DOHH2 (cell line): ENCODE results near the gene OR10G7.

Source experiments
- H3F3A ChIP-seq: fragments of 200-600 bp; sonication (generic), shearing (Covaris generic); 2 replicates; pipeline ENCODE4 v1.6.0; 2016; ENCODE audit warnings: antibody characterized with exemption, mild to moderate bottlenecking; ENCODE audit not compliant: control insufficient read depth, insufficient read depth
- H3K27ac ChIP-seq: fragments of 200-600 bp; sonication (generic); 2 replicates; pipeline ENCODE4 v1.5.1; 2014; ENCODE audit warnings: low read depth, mild to moderate bottlenecking, low read length, moderate library complexity
- H3K27me3 ChIP-seq: fragments of 200-600 bp; sonication (generic); 2 replicates; pipeline ENCODE4 v1.6.1; 2014; ENCODE audit warnings: mild to moderate bottlenecking, low read length, mixed read lengths; ENCODE audit not compliant: control insufficient read depth
- H3K36me3 ChIP-seq: fragments of 200-600 bp; sonication (generic); 2 replicates; pipeline ENCODE4 v1.6.1; 2014; ENCODE audit warnings: mild to moderate bottlenecking, low read length, moderate library complexity, mixed read lengths; ENCODE audit not compliant: control insufficient read depth
- H3K4me1 ChIP-seq: fragments of 200-600 bp; sonication (generic); 2 replicates; pipeline ENCODE4 v1.6.1; 2014; ENCODE audit warnings: mild to moderate bottlenecking, low read length, mixed read lengths; ENCODE audit not compliant: control insufficient read depth
- H3K4me2 ChIP-seq: fragments of 200-600 bp; sonication (generic); 2 replicates; pipeline ENCODE4 v1.6.0; 2014; ENCODE audit warnings: mild to moderate bottlenecking, low read length, moderate library complexity
- H3K4me3 ChIP-seq: fragments of 200-600 bp; sonication (generic); 2 replicates; pipeline ENCODE4 v1.5.1; 2014; ENCODE audit warnings: mild to moderate bottlenecking, low read length, mixed read lengths
- H3K79me2 ChIP-seq: fragments of 200-600 bp; sonication (generic); 2 replicates; pipeline ENCODE4 v1.6.1; 2014; ENCODE audit warnings: mild to moderate bottlenecking, low read length, mixed read lengths; ENCODE audit not compliant: control insufficient read depth
- H3K9me2 ChIP-seq: fragments of 200-600 bp; sonication (generic); replicated peaks from 2 replicates; pipeline ENCODE4 v1.6.1; 2014; ENCODE audit warnings: mild to moderate bottlenecking, low read length, mixed read lengths; ENCODE audit not compliant: control insufficient read depth
- H3K9me3 ChIP-seq: fragments of 200-600 bp; sonication (generic); 2 replicates; pipeline ENCODE4 v1.6.1; 2014; ENCODE audit warnings: antibody characterized with exemption, low read length, mixed read lengths; ENCODE audit not compliant: control insufficient read depth, insufficient read depth
- H4K20me1 ChIP-seq: fragments of 200-600 bp; sonication (generic); 2 replicates; pipeline ENCODE4 v1.6.0; 2014; ENCODE audit warnings: low read depth, mild to moderate bottlenecking, antibody characterized with exemption, low read length, moderate library complexity; ENCODE audit not compliant: control insufficient read depth, insufficient read depth
- EZH2phosphoT487 ChIP-seq: fragments of 200-600 bp; sonication (generic); IDR thresholded peaks from 2 replicates; pipeline ENCODE4 v1.6.1; 2017; ENCODE audit warnings: borderline replicate concordance, mild to moderate bottlenecking, antibody characterized with exemption, low read length, moderate library complexity, mixed read lengths
- TF ChIP-seq, protein P1 (sequence below): fragments of 200-600 bp; sonication (generic); IDR thresholded peaks from one replicate; pipeline ENCODE4 v1.5.1; 2014; ENCODE audit warnings: antibody characterized with exemption, mild to moderate bottlenecking, low read depth, low read length; ENCODE audit not compliant: poor library complexity, severe bottlenecking

Gene OR10G7

DNA sequence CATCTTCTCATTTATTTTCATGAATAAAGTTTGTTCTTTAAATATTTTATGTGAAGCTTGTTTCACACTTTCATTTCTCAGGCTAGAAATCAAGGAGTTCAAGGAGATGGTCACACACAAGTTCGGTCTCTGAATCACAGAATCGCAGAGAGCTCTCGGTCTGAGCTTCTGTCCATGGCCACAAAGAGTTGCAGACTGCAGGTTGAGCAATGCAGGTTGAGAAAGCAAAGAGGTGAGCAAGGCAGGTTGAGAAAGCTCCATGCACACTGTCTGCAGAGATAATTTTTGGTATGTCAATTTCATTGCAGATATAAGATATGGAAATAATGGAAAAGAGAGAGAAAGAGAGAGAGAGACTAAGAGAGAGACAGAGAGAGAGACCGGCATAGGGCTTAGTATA is 41.2 kb upstream of the OR10G7 start:
- Histone ChIP-seq H3K79me2 (no peaks in the 10 kb centered on the region), H3K4me2 (no peak overlapping the region), H3K27me3 (peaks cover 7% of the 10 kb centered on the region; the same call in 1 of the 2 replicates), H3K4me3 (no peak overlapping the region), H4K20me1 (no peaks in the 10 kb centered on the region), H3K4me1 (no peaks in the 10 kb centered on the region), H3K36me3 (no peaks in the 10 kb centered on the region), H3F3A (no peaks in the 10 kb centered on the region), H3K9me3 (no peaks in the 10 kb centered on the region), H3K27ac (no peak overlapping the region), H3K9me2 (no peaks in the 10 kb centered on the region)
- TF ChIP-seq EZH2phosphoT487: no peak
- TF ChIP-seq, protein P1, sequence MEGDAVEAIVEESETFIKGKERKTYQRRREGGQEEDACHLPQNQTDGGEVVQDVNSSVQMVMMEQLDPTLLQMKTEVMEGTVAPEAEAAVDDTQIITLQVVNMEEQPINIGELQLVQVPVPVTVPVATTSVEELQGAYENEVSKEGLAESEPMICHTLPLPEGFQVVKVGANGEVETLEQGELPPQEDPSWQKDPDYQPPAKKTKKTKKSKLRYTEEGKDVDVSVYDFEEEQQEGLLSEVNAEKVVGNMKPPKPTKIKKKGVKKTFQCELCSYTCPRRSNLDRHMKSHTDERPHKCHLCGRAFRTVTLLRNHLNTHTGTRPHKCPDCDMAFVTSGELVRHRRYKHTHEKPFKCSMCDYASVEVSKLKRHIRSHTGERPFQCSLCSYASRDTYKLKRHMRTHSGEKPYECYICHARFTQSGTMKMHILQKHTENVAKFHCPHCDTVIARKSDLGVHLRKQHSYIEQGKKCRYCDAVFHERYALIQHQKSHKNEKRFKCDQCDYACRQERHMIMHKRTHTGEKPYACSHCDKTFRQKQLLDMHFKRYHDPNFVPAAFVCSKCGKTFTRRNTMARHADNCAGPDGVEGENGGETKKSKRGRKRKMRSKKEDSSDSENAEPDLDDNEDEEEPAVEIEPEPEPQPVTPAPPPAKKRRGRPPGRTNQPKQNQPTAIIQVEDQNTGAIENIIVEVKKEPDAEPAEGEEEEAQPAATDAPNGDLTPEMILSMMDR: no peak

DNA sequence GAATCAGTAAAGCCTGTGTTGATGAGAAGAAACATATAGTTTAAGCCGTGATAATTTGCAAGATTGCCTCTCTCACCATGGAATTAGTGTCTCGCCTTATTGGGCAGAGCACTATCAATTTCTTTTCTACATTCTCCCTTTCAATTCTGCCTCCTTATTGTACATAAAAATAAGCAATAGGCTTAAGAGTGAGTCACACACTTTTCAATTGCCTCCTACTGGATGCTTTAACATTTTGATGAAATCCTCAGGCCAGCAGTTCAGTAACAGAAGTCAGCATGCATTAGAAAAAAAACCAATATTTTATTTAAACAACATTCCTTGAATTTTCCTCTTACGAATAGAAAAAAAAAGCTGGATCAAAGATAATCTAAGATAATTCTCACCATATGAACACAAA is 40.4 kb upstream of the OR10G7 start:
- Histone ChIP-seq H3K9me3 (no peaks in the 10 kb centered on the region), H3K27ac (no peak overlapping the region), H3K4me3 (no peak overlapping the region), H3K4me1 (no peaks in the 10 kb centered on the region), H3K79me2 (no peaks in the 10 kb centered on the region), H3F3A (no peaks in the 10 kb centered on the region), H3K4me2 (no peak overlapping the region), H4K20me1 (no peaks in the 10 kb centered on the region), H3K9me2 (no peaks in the 10 kb centered on the region), H3K36me3 (no peaks in the 10 kb centered on the region), H3K27me3 (peaks cover 7% of the 10 kb centered on the region; the same call in 1 of the 2 replicates)
- TF ChIP-seq, protein P1: no peak

DNA sequence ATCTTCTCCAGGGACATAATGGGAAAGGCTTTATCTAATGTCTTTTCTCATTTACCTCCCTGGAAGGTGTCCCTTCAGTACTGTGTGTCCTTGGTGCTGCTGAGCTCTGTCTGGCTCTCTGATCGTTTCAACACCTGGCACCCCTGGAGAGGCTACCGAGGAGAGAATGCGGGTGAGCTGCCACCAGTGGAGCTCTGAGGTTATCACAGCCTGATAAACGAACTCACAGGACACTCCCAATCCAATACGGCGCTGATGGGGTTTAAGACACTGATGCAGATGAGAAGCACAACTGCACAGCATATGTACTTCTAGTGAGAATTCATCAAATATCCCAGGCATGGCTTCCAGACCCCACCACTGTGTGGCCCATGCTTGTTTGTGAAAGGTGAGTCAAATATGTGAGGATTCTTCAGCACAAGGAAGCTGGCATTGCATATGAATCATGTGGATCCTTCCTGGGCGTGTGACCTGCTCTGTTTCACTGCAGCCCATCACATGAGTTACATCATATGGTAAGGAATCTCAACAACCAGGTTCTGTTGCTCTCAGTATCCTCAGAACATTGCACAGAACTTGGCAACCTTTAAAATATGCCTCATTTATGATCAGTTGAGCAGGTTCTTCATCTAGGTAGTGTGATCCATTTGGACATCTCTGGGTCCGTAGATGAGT is 39.3 kb upstream of the OR10G7 start:
- no peak overlapping the region for H3K4me2 ChIP-seq
- peaks cover 7% of the 10 kb centered on the region; the same call in 1 of the 2 replicates for H3K27me3 ChIP-seq
- no peak overlapping the region for H3K27ac ChIP-seq
- TF ChIP-seq, protein P1: no peak
- TF ChIP-seq EZH2phosphoT487: no peak
- H3K4me3 ChIP-seq: no peak overlapping the region
- H3K79me2 ChIP-seq: no peaks in the 10 kb centered on the region
- H3K9me3 ChIP-seq: no peaks in the 10 kb centered on the region
- H3F3A ChIP-seq: no peaks in the 10 kb centered on the region
- no peaks in the 10 kb centered on the region for H3K9me2 ChIP-seq
- H4K20me1 ChIP-seq: no peaks in the 10 kb centered on the region
- no peaks in the 10 kb centered on the region for H3K4me1 ChIP-seq
- no peaks in the 10 kb centered on the region for H3K36me3 ChIP-seq
